ENCODE measurements around the gene SPTBN1.
A peak's percentile ranks its signal among the peaks of the same experiment; 100 is the strongest.

Gene SPTBN1

GRCh38 chr2:54555318-54555837, 99.3 kb downstream of the SPTBN1 start:
- DNase-seq (ENCODE audit: low spot score) = no peak

GRCh38 chr2:54556621-54557121, 100.5 kb downstream of the SPTBN1 start:
- no peak for DNase-seq (ENCODE audit: low spot score)

GRCh38 chr2:54557211-54557600, 101.1 kb downstream of the SPTBN1 start:
- DNase-seq (ENCODE audit: low spot score) = no peak

GRCh38 chr2:54557601-54558187, 101.6 kb downstream of the SPTBN1 start:
- peak; percentile 79 for DNase-seq (ENCODE audit: low spot score)

- DNase-seq (ENCODE audit: low spot score) = peak; percentile 70
These were observed 102.3 kb downstream of the SPTBN1 start for GRCh38 chr2:54558188-54559005.

- no peak for DNase-seq (ENCODE audit: low spot score)
These were observed 102.9 kb downstream of the SPTBN1 start for GRCh38 chr2:54559006-54559445.

GRCh38 chr2:54559593-54560145, 103.5 kb downstream of the SPTBN1 start:
- peak; percentile 59 for DNase-seq (ENCODE audit: low spot score)

- DNase-seq (ENCODE audit: low spot score) = peak; percentile 82
These were observed 104.2 kb downstream of the SPTBN1 start for GRCh38 chr2:54560146-54560881.

GRCh38 chr2:54561010-54561409, 104.9 kb downstream of the SPTBN1 start:
- no peak for DNase-seq (ENCODE audit: low spot score)

- no peak for DNase-seq (ENCODE audit: low spot score)
These were observed 108.3 kb downstream of the SPTBN1 start for GRCh38 chr2:54564439-54564838.

GRCh38 chr2:54565551-54565950, 109.4 kb downstream of the SPTBN1 start:
- no peak for DNase-seq (ENCODE audit: low spot score)

GRCh38 chr2:54566896-54567295, 110.8 kb downstream of the SPTBN1 start:
- DNase-seq (ENCODE audit: low spot score) = no peak

GRCh38 chr2:54568876-54569321, 112.8 kb downstream of the SPTBN1 start:
- peak; percentile 48 for DNase-seq (ENCODE audit: low spot score)

GRCh38 chr2:54569745-54570301, 113.7 kb downstream of the SPTBN1 start:
- DNase-seq (ENCODE audit: low spot score) = no peak

- peak; percentile 52 for DNase-seq (ENCODE audit: low spot score)
These were observed 114.3 kb downstream of the SPTBN1 start for GRCh38 chr2:54570321-54570855.

GRCh38 chr2:54570925-54571694, 115.0 kb downstream of the SPTBN1 start:
- DNase-seq (ENCODE audit: low spot score) = peak; percentile 91

- peak; percentile 44 for DNase-seq (ENCODE audit: low spot score)
These were observed 116.1 kb downstream of the SPTBN1 start for GRCh38 chr2:54572262-54572635.

- DNase-seq (ENCODE audit: low spot score) = no peak
These were observed 116.8 kb downstream of the SPTBN1 start for GRCh38 chr2:54572636-54573536.

- DNase-seq (ENCODE audit: low spot score) = no peak
These were observed 117.4 kb downstream of the SPTBN1 start for GRCh38 chr2:54573537-54573919.

Measured in NAMALWA (cell line).